ENCODE data around the gene SH3D21.
A peak's percentile ranks its signal among the peaks of the same experiment; 100 is the strongest.

The SH3D21 gene

GRCh38 chr1:36367798-36368197 is 61.6 kb downstream of the SH3D21 start:
- DNase-seq (ENCODE audit: low read depth, low spot score), result no peak
- ChIA-PET CTCF (interaction anchor here (0.9 to 6.0 kb wide), 13 partner anchors 25 to 218 kb away, joined by 3 to 27 read pairs (median 4); partner anchors contain the start of genes EVA1B, LSM10 and TRAPPC3), POLR2A (interaction anchor here (1.7 kb wide), 1 partner anchor 46 kb away, joined by 3 read pairs; no protein-coding TSS in a partner anchor)
- no peak overlapping the region for H3K4me3 ChIP-seq (ENCODE audit: low read depth, low read length)
- no peak for TF ChIP-seq CTCF (IDR thresholded peaks at IDR 0.05; ENCODE audit: insufficient read depth, low read length, missing control alignments)

- DNase-seq (ENCODE audit: low read depth, low spot score), result no peak
- peak; percentile 92 for TF ChIP-seq CTCF (IDR thresholded peaks at IDR 0.05; ENCODE audit: insufficient read depth, low read length, missing control alignments)
- CTCF ChIA-PET, result interaction anchor here (0.6 to 6.0 kb wide), 24 partner anchors 23 to 272 kb away, joined by 3 to 27 read pairs (median 4); partner anchors contain the start of genes EVA1B, LSM10, THRAP3 and TRAPPC3
- H3K4me3 ChIP-seq (ENCODE audit: low read depth, low read length), result no peak overlapping the region
- POLR2A ChIA-PET, result interaction anchor here (0.6 to 1.2 kb wide), 3 partner anchors 9 to 27 kb away, joined by 3 read pairs; no protein-coding TSS in a partner anchor
Observed at GRCh38 chr1:36369061-36369861, 63.1 kb downstream of the SH3D21 start.

Measured in AG04449 (cell line).